Progenitor cell of endocrine pancreas (in vitro differentiated cells): ENCODE measurements around the gene NWD2. TPM values are rescaled to one million over a fixed set of nuclear protein-coding genes. Genes with fewer than 3 reads are reported as not detected.

Experiments
- DNase-seq: peaks from one replicate; pipeline ENCODE4 v3.0.0; 2021; ENCODE audit warnings: low spot score; ENCODE audit not compliant: unreplicated experiment
- H3K27ac Mint-ChIP-seq: 2 replicates; pipeline ENCODE4 v1.8.0; 2021; ENCODE audit warnings: mild to moderate bottlenecking, moderate library complexity, mixed read lengths
- H3K27me3 Mint-ChIP-seq: 2 replicates; pipeline ENCODE4 v1.8.0; 2021; ENCODE audit warnings: mixed read lengths
- H3K36me3 Mint-ChIP-seq: 2 replicates; pipeline ENCODE4 v1.8.0; 2022; ENCODE audit warnings: mixed read lengths; ENCODE audit not compliant: insufficient read depth
- H3K4me1 Mint-ChIP-seq: 2 replicates; pipeline ENCODE4 v1.8.0; 2021; ENCODE audit warnings: low read depth, mixed read lengths
- H3K4me3 Mint-ChIP-seq: 2 replicates; pipeline ENCODE4 v1.8.0; 2021; ENCODE audit warnings: low read depth, mild to moderate bottlenecking, moderate library complexity, mixed read lengths
- H3K9me3 Mint-ChIP-seq: 2 replicates; pipeline ENCODE4 v1.8.0; 2021; ENCODE audit warnings: low read depth, mixed read lengths
- CTCF ChIP-seq: fragments of 200-600 bp; sonication (generic); IDR thresholded peaks from one replicate; pipeline ENCODE4 v1.5.0; 2021; ENCODE audit warnings: antibody characterized with exemption, mild to moderate bottlenecking; ENCODE audit not compliant: unreplicated experiment
- total RNA-seq: library from RNA; stranded (reverse); gene quantifications from 2 replicates; pipeline ENCODE4 v1.2.1, GENCODE V29; 2021

Gene NWD2
- total RNA-seq, 1 donor from 2014 or later, result 0.05 TPM

GRCh38 chr4:37476691-37477090, 232.1 kb downstream of the NWD2 start:
- peaks cover 16% of the 10 kb centered on the region for H3K36me3 Mint-ChIP-seq
- H3K27ac Mint-ChIP-seq, result no peak overlapping the region
- DNase-seq, result no peak
- no peaks in the 10 kb centered on the region for H3K27me3 Mint-ChIP-seq
- peaks cover 23% of the 10 kb centered on the region for H3K9me3 Mint-ChIP-seq
- no peak for TF ChIP-seq CTCF
- H3K4me1 Mint-ChIP-seq, result peaks cover 12% of the 10 kb centered on the region
- H3K4me3 Mint-ChIP-seq, result no peak overlapping the region

- Mint-ChIP-seq H3K36me3 (peaks cover 18% of the 10 kb centered on the region), H3K4me1 (peaks cover 11% of the 10 kb centered on the region), H3K27ac (no peak overlapping the region), H3K9me3 (peaks cover 26% of the 10 kb centered on the region), H3K4me3 (no peak overlapping the region), H3K27me3 (no peaks in the 10 kb centered on the region)
- DNase-seq, result no peak
- TF ChIP-seq CTCF, result no peak
Measured at GRCh38 chr4:37477126-37477525, 232.6 kb downstream of the NWD2 start.

GRCh38 chr4:37478151-37478550, 233.6 kb downstream of the NWD2 start:
- peaks cover 13% of the 10 kb centered on the region for H3K4me1 Mint-ChIP-seq
- no peak for DNase-seq
- no peak overlapping the region for H3K4me3 Mint-ChIP-seq
- H3K9me3 Mint-ChIP-seq, result peaks cover 26% of the 10 kb centered on the region
- no peak for TF ChIP-seq CTCF
- H3K36me3 Mint-ChIP-seq, result peaks cover 23% of the 10 kb centered on the region
- no peak overlapping the region for H3K27ac Mint-ChIP-seq
- H3K27me3 Mint-ChIP-seq, result no peaks in the 10 kb centered on the region

GRCh38 chr4:37480509-37480908, 236.0 kb downstream of the NWD2 start:
- Mint-ChIP-seq H3K27me3 (no peaks in the 10 kb centered on the region), H3K4me1 (peaks cover 10% of the 10 kb centered on the region), H3K9me3 (peaks cover 21% of the 10 kb centered on the region), H3K36me3 (peaks cover 26% of the 10 kb centered on the region), H3K27ac (peak overlapping the region; percentile 21), H3K4me3 (no peak overlapping the region)
- no peak for DNase-seq
- TF ChIP-seq CTCF, result no peak

GRCh38 chr4:37481547-37482122, 237.1 kb downstream of the NWD2 start:
- Mint-ChIP-seq H3K4me1 (peaks cover 17% of the 10 kb centered on the region), H3K27me3 (no peaks in the 10 kb centered on the region), H3K9me3 (peaks cover 21% of the 10 kb centered on the region), H3K36me3 (peaks cover 26% of the 10 kb centered on the region), H3K4me3 (no peak overlapping the region), H3K27ac (no peak overlapping the region)
- TF ChIP-seq CTCF, result no peak
- DNase-seq, result no peak
